ENCODE results near the gene DLG2. TPM values are rescaled to one million over a fixed set of nuclear protein-coding genes. Genes with fewer than 3 reads are reported as not detected.
"Not testable (repeated sequence)": the region's sequence is repeated elsewhere in the genome, so short reads cannot be mapped to it uniquely, and the experiment has no call there.

Gene DLG2
- total RNA-seq, 1 experiment from 2014 or later = 0.72 TPM

- no peak for DNase-seq (ENCODE audit: low spot score)
These were observed 2025.8 kb downstream of the DLG2 start for GRCh38 chr11:83601201-83601913.

- DNase-seq (ENCODE audit: low spot score) = no peak
These were observed 2026.5 kb downstream of the DLG2 start for GRCh38 chr11:83600661-83601060.

- no peak for DNase-seq (ENCODE audit: low spot score)
These were observed 2028.1 kb downstream of the DLG2 start for GRCh38 chr11:83599066-83599465.

GRCh38 chr11:83587797-83588196 is 2039.3 kb downstream of the DLG2 start:
- DNase-seq (ENCODE audit: low spot score) = not testable (repeated sequence)

GRCh38 chr11:83583757-83584366 is 2043.3 kb downstream of the DLG2 start:
- DNase-seq (ENCODE audit: low spot score) = peak; percentile 81

GRCh38 chr11:83574519-83574918 is 2052.6 kb downstream of the DLG2 start:
- peak; percentile 40 for DNase-seq (ENCODE audit: low spot score)

GRCh38 chr11:83572581-83573496 is 2054.3 kb downstream of the DLG2 start:
- DNase-seq (ENCODE audit: low spot score) = peak; percentile 39

- DNase-seq (ENCODE audit: low spot score) = peak; percentile 22
These were observed 2055.8 kb downstream of the DLG2 start for GRCh38 chr11:83571302-83571701.

- DNase-seq (ENCODE audit: low spot score) = no peak
These were observed 2057.9 kb downstream of the DLG2 start for GRCh38 chr11:83569134-83569805.

- no peak for DNase-seq (ENCODE audit: low spot score)
These were observed 2058.6 kb downstream of the DLG2 start for GRCh38 chr11:83568516-83568915.

GRCh38 chr11:83566950-83567349 is 2060.2 kb downstream of the DLG2 start:
- DNase-seq (ENCODE audit: low spot score) = peak; percentile 85

- DNase-seq (ENCODE audit: low spot score) = no peak
These were observed 2062.3 kb downstream of the DLG2 start for GRCh38 chr11:83564870-83565269.

- DNase-seq (ENCODE audit: low spot score) = no peak
These were observed 2068.9 kb downstream of the DLG2 start for GRCh38 chr11:83558281-83558680.

- DNase-seq (ENCODE audit: low spot score) = no peak
These were observed 2069.5 kb downstream of the DLG2 start for GRCh38 chr11:83557653-83558052.

GRCh38 chr11:83554876-83555275 is 2072.3 kb downstream of the DLG2 start:
- no peak for DNase-seq (ENCODE audit: low spot score)

- DNase-seq (ENCODE audit: low spot score) = no peak
These were observed 2077.0 kb downstream of the DLG2 start for GRCh38 chr11:83549984-83550667.

GRCh38 chr11:83546368-83546767 is 2080.8 kb downstream of the DLG2 start:
- DNase-seq (ENCODE audit: low spot score) = no peak

GRCh38 chr11:83545494-83546260 is 2081.5 kb downstream of the DLG2 start:
- DNase-seq (ENCODE audit: low spot score) = no peak

GRCh38 chr11:83544846-83545245 is 2082.3 kb downstream of the DLG2 start:
- DNase-seq (ENCODE audit: low spot score) = no peak

GRCh38 chr11:83543706-83544439 is 2083.3 kb downstream of the DLG2 start:
- peak; percentile 40 for DNase-seq (ENCODE audit: low spot score)

All from A172 (cell line).